HG03097 (cell line): ENCODE measurements around the gene CACNA2D3.

Experiments
- ATAC-seq: cut with Tn5 transposase; IDR thresholded peaks from one replicate; pipeline ENCODE4 v1.9.1; 2021; ENCODE audit not compliant: unreplicated experiment, low FRiP score

Gene CACNA2D3

DNA sequence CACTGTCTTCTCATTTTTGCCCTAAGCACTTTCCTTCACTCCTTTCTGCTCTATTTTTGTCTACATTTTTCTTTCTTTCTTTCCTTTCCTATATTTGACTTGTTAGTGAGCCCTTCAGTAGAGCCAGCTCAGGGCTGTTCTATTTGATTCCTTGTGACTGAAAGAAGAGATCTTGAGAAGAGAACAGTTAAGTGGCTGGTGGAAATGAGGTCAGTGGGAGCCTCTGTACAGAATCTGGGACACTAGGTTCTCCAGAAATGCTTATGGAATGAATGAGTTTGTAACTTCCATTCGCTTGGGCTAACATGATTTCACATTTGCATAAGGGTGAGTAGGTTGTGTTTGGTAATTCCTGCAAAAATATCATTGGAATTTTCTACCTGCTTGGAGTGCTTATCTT, 45.6 kb downstream of the CACNA2D3 start:
- ATAC-seq = no peak

DNA sequence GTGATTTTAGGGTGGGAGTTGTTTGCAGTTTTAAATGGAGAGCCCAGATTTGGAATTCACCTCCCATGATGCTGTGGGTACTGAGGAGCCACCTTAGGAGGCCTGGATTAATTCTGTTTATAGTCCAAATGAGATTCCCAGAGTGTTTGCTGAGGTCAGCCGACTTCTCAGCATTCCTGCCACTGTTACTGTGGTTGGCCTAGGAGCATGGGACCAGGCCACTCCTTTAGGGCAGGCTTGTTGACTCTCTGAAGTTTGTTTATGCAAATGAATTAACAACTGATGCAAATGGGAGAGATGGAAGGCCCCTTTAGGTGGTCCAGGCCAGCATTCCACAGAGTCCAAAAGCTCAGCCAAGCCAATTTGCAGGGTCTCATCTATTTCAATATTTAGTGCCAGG, 46.1 kb downstream of the CACNA2D3 start:
- ATAC-seq = no peak

DNA sequence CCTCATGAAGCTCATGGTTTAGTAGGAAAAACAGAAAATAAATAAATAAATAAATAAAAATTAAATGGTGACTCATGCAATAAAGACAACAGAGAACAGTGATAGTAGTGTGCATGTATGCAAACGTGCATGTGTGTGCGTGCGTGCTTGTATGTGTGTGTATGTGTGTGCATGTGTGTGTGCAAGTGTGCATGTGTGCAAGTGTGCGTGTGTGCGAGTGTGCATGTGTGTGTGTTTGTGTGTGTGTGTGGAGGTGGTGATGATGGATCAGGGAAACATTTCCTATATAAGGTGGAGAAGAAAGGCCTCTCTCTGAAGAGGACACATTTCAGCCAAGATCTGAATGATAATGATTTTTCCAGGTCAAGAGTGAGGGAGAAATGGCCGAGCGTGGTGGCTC, 47.2 kb downstream of the CACNA2D3 start:
- no peak for ATAC-seq

DNA sequence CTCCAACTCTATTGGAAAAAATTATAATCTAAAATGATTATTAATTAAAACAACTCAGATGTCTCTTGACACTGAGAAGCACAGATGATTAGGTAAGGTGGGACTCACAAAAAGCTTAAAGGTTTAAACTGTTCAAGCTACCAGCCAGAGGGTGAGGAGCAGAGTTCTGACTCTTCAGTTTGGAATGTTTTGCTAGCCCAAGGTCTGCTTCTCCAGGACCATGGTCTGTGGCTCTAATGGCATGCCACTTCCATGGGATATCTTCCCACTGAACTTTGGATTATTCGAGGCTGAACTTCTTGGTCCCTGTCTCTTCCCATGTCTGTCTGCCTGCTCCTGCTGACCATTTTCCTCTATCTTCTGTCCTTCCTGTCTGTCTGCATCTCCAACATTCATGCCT, 49.2 kb downstream of the CACNA2D3 start:
- ATAC-seq = no peak

DNA sequence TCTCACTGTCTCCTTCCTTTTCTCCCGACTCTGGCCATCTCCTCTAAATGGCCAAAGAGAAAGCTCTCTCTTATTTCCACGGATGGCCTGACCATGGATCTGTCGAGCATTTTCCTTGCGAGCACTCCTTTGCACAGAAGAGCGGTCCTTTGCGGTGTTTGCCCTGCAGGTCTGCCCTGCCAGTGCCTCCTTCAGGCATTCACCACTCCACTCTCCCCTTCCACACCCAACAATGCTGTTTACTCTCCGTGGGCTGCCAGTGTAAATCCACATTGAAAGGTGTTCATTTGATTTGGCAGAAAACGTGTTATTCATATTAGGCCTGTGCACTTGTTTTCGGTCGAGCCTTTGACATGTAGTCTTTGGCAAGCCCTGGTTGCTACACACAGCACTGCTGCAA, 49.6 kb downstream of the CACNA2D3 start:
- no peak for ATAC-seq

DNA sequence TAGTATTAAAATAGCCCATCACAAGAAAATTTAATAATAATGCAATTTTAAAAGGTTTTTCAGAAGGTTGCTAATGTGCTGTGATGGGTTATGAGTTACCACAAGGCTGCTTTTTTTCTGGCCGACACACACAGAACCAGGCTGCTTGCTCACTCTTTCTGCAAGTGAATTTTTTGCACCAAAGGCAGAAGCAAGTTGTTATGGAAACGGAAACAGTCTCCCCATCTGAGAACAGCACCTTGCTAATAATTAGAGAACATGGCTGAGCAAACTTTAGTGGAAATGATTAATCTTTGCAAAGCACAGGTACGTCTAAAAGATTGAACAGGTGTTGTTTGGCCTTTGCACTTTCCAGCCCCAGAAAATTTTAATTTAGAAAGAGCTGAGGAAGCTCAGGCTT, 51.0 kb downstream of the CACNA2D3 start:
- ATAC-seq = no peak

DNA sequence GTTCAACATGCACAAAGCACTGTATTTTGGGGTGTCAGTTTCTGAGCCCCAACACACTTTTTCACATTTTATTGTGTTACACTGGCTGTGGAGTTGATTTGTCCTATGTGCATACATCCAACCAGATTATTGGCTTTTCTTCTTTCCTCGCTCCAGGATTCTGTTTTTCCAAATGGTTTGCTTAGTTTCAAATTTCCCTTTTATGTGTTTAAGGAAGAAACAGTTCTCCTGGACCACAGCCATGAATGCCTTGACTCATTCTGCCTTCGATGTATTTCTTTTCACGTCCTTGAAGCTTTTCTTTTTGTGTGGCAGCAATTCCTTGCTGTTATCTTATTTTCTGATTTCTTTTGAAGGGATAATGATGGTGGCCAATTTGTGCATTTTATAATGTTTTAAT, 53.8 kb downstream of the CACNA2D3 start:
- ATAC-seq = no peak

DNA sequence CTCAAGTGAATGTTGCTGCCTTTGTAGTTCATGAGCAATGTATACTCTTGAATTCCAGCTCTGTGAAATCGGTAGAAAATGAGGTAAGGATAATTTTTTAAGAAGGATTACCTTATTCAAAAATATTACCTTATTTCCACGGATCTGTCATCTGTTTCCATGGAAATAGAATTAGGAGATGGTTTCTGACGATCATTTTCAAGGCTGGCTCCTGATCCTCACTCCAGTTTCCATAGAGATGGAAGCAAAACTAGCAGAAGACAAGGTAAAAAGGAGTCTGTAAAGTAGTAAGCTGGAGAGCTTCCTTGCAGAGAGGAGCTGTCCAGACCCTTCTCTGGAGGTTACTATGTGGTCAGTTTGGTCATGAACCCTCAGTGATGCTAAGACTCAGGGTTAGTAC, 55.5 kb downstream of the CACNA2D3 start:
- no peak for ATAC-seq

DNA sequence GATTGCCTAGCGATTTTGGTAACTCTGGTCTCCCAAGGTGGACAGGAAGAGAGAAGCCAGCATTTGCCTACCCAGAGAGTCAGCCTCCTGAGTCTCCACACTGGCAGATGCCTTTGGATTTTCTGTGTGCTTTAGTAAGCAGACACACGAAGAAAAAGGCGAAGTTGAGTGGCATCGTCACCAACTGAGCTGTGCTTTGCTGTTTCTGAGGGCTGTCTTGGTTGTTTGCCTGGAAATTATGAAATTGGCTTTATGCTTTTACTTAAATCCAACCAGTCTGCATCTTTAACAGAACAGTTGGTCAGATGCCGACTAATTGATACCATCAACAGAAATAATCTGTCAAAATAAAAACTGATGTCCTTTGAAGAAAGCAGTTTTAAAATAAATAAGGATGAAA, 56.0 kb downstream of the CACNA2D3 start:
- no peak for ATAC-seq

DNA sequence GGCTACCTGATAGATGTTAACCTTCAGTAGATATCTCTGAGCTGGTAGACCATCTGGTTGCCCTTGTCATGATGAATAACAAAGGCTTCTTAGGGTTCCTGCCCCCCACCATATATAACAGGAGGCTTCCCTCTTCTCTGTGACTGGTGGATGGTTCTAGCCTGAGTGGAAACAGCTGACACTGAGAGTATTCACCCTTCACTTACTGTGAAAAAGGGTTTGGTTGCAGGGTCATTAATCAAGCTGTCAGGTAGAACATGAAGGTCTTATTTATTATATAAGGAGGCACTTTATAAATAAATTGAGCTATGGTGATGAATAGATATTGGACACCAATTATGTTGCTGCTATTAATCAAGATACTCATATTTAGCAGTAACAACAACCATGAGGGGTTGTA, 58.6 kb downstream of the CACNA2D3 start:
- ATAC-seq = no peak

DNA sequence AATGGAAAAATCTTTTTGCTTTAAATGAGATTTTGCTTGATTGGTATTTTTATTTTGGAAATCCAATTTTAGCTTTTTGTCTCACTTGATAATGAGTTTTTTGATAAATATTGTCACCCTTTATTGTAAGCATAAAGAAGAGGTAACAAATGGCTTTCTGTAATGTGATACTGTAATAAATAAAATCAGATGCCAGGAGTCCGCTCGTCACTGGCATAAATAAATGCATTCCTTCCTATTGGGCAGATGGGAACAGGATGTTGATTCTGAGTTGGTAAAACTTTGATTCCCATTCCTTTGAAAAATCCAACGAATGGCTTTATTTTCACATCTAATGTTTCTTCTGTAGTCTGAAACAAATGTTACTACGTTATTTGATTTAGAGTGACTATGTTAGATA, 59.9 kb downstream of the CACNA2D3 start:
- no peak for ATAC-seq

DNA sequence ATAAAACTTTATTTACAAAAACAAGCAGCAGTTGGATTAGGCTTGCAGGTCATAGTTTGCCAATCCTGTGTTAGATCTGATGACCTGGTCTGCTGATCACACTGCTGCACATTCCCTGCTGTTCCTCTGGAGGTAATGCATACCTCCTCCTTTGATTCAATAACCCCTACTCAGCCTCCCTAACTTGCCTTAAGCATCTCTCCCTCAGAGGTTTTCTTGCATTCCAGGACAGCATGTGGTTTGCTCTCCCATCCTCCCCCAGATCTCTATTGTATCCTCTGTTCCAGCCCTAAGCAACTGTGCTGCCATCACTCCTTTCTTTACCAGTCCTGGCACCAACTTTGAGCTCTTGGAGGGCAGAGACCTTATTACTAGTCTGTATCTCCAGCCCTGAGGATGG, 63.4 kb downstream of the CACNA2D3 start:
- no peak for ATAC-seq

DNA sequence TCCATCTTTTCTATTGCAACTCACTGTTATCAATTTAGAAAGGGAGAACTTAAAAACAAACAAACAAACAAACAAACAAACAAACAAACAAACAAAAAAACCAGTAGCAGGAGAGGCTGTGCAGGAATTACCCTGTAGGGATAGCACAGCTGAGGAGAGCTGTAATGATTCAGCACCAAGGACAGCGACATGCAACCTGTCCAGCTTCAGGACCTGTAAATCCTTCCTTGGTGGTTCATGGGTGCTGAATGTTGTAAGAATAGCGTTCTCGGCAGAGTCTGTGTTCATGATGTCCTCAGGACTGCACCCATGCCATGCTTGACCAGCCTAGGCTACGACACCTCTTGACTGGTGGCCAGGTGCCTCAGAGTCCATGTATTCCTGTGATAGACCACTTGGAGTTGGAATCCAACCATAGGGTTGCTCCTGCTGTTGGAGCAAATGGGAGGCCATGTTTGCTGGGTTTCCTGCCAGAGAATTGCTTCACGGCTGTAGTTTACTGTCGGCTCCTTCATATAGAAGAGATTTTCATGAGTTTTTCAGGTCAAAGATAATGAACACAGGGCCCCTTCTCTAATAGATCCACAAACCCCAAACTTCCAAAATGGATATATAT, 65.9 kb downstream of the CACNA2D3 start:
- no peak for ATAC-seq

DNA sequence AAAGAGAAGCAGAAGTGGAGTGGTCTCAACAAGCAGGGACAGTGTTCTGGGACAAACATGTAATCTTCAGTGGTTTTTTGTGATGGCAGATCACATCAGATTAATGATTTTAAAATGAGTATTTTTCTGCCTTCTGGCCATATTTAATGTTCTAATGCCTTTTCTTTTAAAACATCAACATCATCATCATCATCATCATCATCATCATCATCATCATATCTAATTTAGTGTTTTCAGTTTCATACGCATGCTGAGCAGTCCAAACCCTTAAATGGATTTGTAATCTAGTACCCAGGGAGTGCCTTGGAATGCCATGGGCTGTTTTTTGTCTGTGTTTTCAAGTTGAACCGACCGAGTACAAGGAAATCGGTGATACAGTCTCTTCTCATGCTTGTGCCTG, 68.9 kb downstream of the CACNA2D3 start:
- ATAC-seq = no peak

DNA sequence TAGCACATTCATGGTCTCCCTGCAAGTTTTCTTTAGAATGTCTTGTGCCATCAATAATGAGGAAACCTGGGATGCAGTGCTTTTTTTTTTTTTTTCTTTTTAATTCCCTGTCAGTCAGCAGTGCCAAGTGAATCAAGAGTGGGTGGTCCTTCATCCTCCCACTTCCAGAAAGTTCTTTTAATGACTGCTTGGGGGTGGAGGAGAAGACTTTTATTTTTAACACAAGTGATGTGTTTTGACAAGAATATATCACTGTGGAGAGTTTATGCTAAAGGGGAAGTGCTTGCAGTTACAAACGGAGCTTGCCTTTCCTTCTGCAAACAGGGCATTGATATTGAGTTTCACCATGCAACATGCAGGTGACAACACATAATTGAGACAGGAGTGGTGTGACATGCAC, 69.7 kb downstream of the CACNA2D3 start:
- ATAC-seq = no peak

DNA sequence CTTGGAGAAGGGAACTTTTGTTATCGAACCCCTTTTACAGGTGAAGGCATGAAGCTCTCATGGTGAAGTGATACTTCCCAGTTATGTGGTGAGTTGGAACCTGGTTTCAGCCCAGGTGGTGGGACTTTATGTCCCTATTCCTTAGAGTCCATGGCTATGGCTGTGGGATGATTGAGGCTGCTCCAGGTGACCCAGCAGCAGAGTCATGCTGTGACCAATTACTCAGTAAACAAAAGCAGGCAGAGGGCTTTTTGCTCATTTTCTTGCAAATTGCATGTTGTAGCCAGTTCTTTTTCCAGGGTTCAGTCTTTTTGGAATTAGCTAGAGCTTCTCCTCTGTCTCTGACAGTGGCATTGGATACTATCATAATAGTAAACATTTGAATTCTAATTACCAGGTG, 70.7 kb downstream of the CACNA2D3 start:
- no peak for ATAC-seq

DNA sequence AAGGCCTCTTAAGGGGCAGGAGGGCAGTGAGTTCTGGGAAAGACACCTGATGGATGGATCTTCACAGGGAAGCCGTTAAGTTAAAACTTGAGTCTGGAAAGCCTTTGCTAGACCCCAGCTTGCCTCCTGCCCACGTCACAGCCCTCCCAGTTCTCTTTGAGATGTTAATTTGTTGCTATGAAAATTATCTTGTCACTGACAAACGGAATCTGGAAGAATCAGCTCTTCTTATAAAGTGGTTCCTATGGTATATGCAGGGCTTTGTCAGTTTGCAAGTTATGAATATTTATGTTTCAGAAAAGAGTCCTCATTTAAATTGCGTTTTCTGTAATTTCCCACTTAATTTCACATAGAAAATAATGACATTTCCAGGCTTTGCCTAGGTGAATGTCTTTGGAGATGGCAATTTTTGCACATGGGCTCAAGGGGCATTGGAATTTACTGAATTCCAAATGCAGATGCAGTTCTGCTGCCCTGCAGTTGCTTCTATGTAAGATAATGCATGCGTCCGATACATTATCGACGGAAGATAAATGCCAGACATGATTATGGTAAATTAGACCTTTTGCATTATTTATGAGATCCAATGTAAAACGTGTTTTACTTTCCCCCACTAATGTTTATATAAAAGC, 74.1 kb downstream of the CACNA2D3 start:
- ATAC-seq = no peak

DNA sequence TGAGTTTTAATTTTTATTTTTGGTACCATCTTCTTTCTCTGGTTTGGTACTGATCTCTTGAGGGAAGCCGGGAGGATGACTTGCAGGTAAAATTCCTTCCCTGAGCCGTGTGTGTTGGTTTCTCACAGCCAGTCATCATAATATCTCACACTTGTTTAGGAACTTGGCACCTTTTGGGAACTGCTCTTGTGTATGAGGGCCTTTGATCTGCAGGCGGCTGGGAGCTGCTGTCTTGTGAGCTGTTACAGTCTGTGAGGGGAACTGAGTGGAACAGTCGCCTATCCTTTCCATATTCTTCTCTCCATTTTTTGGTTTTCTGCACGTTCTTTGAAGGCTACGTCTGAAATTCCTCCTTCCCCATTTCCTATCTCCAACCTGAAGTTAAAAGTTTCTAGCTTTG, 75.2 kb downstream of the CACNA2D3 start:
- ATAC-seq = no peak

DNA sequence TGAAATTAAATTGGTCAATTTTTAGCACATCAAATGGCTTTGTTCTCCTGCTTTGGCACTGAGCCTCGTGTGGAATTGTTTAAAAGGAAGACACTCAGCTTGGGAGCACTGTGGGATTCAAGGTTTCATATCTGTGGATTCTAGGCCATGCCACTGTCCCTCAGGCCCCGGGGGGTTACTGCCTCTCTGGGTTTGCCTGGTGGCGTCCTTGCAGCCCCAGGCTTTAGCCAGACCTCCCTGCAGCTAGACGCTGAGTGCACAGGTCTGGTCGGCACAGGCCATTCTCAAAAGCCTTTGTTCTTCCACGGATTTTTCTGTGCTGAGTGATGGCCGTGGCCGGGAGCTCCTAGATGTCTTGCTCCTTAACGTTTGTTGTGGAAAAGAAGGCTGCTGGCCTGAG, 76.2 kb downstream of the CACNA2D3 start:
- ATAC-seq = no peak

DNA sequence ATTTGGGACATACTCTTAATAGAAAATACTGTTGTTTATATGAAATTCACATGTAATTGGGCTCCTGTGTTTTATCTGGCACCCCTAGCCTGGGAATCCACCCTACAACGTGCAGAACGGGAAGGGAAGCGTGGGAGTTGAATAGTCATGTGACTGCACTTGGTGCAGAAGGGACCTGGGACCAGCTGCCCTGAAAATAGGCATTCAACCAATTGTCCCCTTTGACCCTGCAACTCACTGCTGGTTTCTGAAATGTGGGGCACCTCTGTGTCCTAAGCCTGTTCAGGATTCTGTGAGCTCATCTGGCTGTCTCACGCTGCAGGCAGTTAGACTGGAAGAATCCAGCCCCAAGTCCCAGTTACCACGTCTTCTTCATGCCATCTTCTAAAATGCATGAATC, 79.7 kb downstream of the CACNA2D3 start:
- no peak for ATAC-seq

DNA sequence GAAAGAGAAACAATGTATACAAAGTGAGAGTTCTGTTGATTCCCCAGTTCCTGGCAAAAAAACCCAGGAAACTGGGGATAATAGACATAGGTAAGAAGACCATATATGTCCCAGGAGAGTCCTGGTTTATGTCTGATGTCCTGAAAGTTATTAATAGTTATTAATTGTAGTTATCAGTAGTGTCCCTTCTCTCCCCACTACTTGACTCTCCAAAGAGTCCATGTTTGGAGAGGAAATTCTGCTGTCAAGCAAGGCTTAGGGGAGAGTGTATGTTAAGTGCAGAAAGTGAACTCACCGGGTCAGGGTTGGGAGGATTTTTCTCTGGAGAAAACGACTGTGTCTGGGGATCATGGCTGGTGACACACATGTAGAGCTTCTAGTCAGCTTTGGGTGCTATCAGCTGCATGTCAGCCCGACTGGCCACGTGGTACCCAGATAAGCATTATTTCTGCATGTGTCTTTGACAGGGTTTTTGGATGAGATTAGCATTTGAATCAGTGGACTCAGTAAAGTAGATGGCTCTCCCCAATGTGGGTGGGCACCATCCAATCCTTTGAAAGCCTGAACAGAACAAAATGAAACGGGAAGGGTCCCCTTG, 80.4 kb downstream of the CACNA2D3 start:
- no peak for ATAC-seq

DNA sequence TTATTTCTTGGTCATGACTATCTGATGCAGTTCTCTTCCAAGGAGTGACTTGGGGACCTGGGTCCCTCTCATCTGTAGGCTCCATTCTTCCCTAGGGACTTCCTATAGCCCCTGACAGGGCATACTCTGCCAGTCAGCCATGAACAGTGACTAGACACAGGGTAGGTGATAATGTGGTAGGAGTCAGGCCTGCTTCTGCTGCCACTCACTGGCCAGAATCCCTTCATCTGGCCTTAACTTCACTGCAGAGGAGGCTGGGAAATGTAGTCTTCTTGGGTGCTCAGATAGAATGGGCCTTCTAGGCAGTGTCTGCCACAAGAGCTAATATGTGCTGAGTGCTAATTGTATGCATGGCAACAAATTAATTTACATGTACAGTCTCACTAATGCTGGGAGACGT, 84.5 kb downstream of the CACNA2D3 start:
- no peak for ATAC-seq
